ENCODE results near the gene YBEY. TPM values are rescaled to one million over a fixed set of nuclear protein-coding genes. Genes with fewer than 3 reads are reported as not detected.

The YBEY gene
- total RNA-seq, 6 donors from 2014 or later: 7.7 to 26.2 (median 10.8) TPM

- 92 to 97% methylated on average over 2 to 3 of the region's 3 CpGs for WGBS, 2 donors
- ATAC-seq (ENCODE audit: low FRiP score in 2 of 2) (no peak), DNase-seq (no peak)
- H3K4me1 ChIP-seq: no peaks in the 10 kb centered on the region
- H3K36me3 ChIP-seq: peaks cover 38 to 99% (median 83%) of the 10 kb centered on the region in 4 donors
- no peak for TF ChIP-seq POLR2A (IDR thresholded peaks at IDR 0.05)
- TF ChIP-seq POLR2AphosphoS5 (IDR thresholded peaks at IDR 0.05): no peak
- TF ChIP-seq CTCF (IDR thresholded peaks at IDR 0.05): no peak
- TF ChIP-seq EP300 (IDR thresholded peaks at IDR 0.05): no peak
- no peaks in the 10 kb centered on the region for H3K9me3 ChIP-seq
- no peaks in the 10 kb centered on the region for H3K27me3 ChIP-seq
- no peak overlapping the region for H3K27ac ChIP-seq
- no peak overlapping the region for H3K4me3 ChIP-seq
Measured at GRCh38 chr21:46243960-46244361, 42.2 kb upstream of the YBEY start.

- TF ChIP-seq EP300 (IDR thresholded peaks at IDR 0.05) (no peak), POLR2AphosphoS5 (IDR thresholded peaks at IDR 0.05) (no peak), CTCF (IDR thresholded peaks at IDR 0.05) (no peak), POLR2A (IDR thresholded peaks at IDR 0.05) (no peak)
- H3K9me3 ChIP-seq: no peaks in the 10 kb centered on the region
- no peaks in the 10 kb centered on the region for H3K27me3 ChIP-seq
- H3K27ac ChIP-seq: no peak overlapping the region
- H3K36me3 ChIP-seq: peaks cover 39 to 99% (median 80%) of the 10 kb centered on the region in 4 donors
- DNase-seq (no peak), ATAC-seq (ENCODE audit: low FRiP score in 2 of 2) (no peak)
- WGBS, 2 donors: 92 to 98% methylated on average over 7 of the region's 8 CpGs
- H3K4me3 ChIP-seq: no peak overlapping the region
- no peaks in the 10 kb centered on the region for H3K4me1 ChIP-seq
Measured at GRCh38 chr21:46244602-46245001, 41.5 kb upstream of the YBEY start.

GRCh38 chr21:46245213-46245915, 40.8 kb upstream of the YBEY start:
- H3K36me3 ChIP-seq: peaks cover 40 to 99% (median 79%) of the 10 kb centered on the region in 4 donors
- no peaks in the 10 kb centered on the region for H3K9me3 ChIP-seq
- TF ChIP-seq POLR2AphosphoS5 (IDR thresholded peaks at IDR 0.05): no peak
- no peak for TF ChIP-seq POLR2A (IDR thresholded peaks at IDR 0.05)
- no peak for TF ChIP-seq EP300 (IDR thresholded peaks at IDR 0.05)
- TF ChIP-seq CTCF (IDR thresholded peaks at IDR 0.05): no peak
- no peak overlapping the region for H3K27ac ChIP-seq
- H3K4me3 ChIP-seq: no peak overlapping the region
- 60 to 93% methylated on average over 3 of the region's 3 CpGs for WGBS, 2 donors
- DNase-seq (no peak), ATAC-seq (ENCODE audit: low FRiP score in 2 of 2) (no peak)
- H3K4me1 ChIP-seq: no peaks in the 10 kb centered on the region
- no peaks in the 10 kb centered on the region for H3K27me3 ChIP-seq

GRCh38 chr21:46246345-46246744, 39.8 kb upstream of the YBEY start:
- DNase-seq: no peak
- Histone ChIP-seq H3K27ac (no peak overlapping the region), H3K36me3 (peaks cover 37 to 99% (median 77%) of the 10 kb centered on the region in 4 donors), H3K27me3 (no peaks in the 10 kb centered on the region), H3K4me1 (no peaks in the 10 kb centered on the region), H3K4me3 (no peak overlapping the region), H3K9me3 (no peaks in the 10 kb centered on the region)
- no peak for ATAC-seq (ENCODE audit: low FRiP score in 2 of 2)
- 75 to 83% methylated on average over 4 to 6 of the region's 6 CpGs for WGBS, 2 donors
- TF ChIP-seq CTCF (IDR thresholded peaks at IDR 0.05) (no peak), POLR2AphosphoS5 (IDR thresholded peaks at IDR 0.05) (no peak), POLR2A (IDR thresholded peaks at IDR 0.05) (no peak), EP300 (IDR thresholded peaks at IDR 0.05) (no peak)

Data from upper lobe of left lung (tissue), 6 donors.